Activated naive CD4-positive, alpha-beta T cell treated with anti-CD3 and anti-CD28 coated beads, Interleukin-2, amount 50 U/mL, for 16 hours (primary cell): ENCODE data around the gene ETFA.

Source experiments
- DNase-seq: peaks from one replicate; pipeline ENCODE4 v3.0.0-alpha.2; 2020

The ETFA gene

DNA sequence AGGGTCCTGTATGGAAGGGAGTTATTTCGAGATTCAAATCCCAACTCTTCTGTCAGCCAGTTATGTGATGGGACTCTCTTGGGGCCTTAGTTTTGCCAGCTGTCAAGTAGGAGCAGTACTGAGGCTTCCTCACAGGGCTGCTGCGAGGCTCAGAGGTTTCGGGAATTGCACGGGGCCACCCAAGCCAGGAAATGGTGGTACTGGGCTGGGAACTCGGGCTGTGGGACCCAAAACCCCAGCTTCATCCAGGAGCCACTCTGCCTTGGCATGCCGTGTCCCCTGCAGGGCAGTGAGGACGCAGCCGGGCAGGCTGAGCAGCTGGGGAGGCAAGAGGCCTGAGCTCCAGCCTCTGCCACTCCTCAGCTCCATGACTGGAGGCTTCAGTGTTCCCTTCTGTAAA lies 118.6 kb downstream of the ETFA start:
- DNase-seq: no peak

DNA sequence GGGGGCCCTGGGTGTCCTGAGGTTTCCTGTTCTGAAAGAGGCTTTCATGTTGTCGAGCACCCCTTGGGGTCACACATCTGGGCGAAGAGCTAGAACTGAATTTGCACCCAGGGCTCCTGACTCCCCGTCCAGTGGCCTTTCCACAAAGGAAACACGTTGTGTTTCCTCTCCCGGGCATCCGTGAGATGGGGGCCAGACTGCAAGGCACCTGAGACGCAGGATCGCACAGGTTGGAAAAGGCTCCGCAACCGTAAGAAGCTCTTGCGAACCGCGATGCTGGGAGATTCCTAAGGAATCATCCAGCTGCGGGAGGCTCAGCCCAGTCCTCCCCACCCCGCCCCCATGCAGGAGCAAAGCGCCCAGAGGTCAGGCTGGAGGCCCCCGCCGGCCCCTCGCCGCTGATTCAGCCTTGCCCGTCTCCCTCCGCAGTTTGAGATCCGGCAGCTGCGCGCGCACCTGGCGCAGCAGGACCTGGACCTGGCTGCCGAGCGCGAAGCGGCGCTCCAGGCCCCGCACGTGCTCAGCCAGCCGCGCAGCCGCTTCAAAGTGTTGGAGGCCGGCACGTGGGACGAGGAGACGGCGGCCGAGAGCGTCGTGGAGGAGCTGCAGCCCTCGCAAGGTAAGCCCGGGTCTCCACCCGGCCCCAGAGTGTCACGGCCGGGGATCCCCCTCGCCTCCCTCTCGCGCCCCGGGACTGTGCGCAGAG lies 119.6 kb downstream of the ETFA start:
- no peak for DNase-seq

DNA sequence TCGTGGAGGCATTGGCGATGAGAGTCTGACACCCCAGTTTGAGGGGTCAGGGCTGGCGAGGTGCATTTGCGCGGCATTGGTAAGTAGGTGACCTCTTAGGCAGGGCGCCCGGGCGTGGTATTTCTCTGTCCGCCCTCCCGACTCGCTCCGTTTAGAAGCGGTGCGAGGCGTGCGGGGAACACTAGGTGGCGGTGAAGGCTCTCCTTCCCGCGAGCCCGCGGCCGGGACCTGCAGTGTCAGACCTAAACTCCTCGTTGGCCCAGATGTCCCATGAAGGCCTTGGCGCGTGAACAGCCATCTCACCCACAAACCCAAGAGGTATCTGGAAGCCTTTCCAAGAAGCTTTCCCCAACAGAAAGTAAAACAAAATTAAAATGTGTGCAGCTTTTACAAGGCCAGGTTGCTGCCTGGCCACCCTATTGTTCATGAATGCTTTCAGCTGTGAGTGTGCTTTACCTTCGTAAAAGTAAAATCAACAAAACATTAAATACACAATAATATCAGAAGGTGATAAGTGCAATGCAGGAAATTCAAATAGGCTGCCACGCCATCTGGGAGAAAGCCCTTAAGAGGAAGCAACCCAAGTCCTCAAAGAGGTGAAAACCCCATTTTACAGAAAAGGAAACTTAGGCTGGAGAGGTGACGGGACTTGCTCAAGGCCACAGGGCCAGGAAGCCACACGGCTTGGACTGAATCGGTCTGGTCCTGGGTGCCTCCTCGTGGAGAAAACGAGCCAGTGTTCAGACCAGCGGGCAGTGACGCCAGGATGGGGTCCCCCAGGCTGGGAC lies 120.3 kb downstream of the ETFA start:
- DNase-seq: peak; percentile 73

DNA sequence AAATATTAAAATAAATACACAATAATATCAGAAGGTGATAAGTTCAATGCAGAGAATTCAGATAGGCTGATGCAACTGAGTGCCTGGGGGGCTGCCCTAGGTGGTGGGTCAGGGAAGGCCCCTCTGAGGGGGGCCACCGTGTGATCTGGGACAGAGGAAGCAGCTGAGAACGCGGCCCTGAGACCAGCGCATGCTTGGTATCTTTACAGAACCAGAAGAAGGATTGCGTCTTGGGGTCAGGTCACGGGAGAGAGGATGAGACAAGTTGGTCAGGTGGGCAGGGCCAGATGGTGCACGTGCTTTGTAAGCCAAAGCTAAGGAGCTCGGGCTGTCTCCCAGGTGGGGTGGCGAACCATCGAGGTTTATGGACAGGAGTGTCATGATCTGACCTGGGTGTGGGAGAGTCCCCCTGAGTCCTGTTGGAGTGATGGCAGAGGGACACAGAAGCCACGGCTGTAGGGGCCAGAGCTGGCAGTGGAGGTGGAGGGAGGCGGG lies 121.2 kb downstream of the ETFA start:
- no peak for DNase-seq

DNA sequence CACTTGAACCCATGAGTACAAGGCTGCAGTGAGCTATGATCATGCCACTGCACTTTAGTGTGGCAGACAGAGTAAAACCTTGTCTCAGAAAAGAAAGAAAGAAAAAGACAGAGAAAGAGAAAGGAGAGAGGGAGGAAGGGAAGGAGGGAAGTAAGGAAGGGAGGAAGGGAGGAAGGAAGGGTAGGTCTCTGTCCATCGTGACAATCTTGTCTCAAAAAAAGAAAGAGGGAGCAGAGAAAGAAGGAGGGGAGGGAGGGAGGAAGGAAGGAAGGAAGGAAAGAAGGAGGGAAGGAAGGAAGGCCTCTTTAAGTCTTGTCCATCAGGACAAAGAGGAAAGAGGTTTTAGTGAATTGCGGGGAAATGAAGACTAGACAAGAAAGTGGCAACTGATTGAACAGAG lies 122.2 kb downstream of the ETFA start:
- no peak for DNase-seq

DNA sequence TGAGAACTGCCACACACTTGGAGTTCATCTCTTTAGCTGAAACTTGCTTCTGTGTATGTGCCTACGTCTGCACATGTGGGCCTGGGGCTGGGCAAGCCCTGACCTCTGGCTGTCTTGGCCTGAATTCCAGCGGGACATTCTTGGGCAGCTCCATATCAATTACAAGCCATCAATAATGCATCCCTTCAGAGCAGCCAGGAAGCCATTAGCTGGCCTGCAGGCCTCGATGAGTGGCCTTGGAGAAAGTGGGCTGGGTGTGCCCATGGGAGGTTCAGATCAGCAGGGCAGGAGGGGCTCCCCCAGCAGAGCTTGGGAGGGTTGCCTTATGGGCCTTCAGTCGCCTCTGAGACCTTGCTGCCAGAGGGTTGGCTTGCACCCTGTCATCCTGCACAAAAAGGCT lies 124.1 kb downstream of the ETFA start:
- DNase-seq: no peak

DNA sequence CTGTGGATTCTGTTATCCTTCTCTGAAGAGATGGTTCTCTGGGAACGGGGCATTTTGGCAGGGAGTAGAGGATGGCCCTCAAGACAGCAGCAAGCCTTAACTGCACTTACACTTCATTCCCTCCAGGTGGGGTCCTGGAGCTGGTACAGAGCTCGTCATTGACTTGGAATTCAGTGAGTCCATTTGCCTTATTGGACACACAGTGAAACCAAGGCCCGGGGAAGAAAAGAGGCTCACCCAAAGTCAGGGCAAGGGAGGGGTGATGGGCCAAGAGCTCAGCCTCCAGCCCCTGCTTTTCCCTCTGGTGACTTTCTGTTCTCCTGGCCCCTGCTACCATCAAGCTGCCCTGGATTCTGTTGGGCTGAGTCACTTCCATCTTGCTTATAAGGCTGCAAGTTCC lies 125.6 kb downstream of the ETFA start:
- no peak for DNase-seq

DNA sequence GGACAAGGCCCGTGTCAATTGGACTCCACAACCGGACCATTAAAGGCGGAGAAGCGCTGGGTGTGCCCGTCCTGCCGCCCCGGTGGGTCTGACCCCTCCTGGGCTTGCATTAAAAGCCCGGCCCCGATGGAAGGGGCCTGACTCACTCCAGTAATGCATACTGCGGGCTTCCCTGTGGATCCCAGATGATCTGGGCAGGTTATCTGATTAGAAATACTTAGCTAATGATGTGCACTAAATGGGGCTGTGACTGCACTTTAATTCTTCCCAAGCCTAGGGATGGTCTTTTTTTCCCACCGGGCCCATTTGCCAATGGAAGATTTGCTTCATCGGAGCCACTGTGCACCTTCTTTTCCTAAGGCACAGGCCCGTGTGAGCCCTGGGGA lies 126.6 kb downstream of the ETFA start:
- DNase-seq: no peak

DNA sequence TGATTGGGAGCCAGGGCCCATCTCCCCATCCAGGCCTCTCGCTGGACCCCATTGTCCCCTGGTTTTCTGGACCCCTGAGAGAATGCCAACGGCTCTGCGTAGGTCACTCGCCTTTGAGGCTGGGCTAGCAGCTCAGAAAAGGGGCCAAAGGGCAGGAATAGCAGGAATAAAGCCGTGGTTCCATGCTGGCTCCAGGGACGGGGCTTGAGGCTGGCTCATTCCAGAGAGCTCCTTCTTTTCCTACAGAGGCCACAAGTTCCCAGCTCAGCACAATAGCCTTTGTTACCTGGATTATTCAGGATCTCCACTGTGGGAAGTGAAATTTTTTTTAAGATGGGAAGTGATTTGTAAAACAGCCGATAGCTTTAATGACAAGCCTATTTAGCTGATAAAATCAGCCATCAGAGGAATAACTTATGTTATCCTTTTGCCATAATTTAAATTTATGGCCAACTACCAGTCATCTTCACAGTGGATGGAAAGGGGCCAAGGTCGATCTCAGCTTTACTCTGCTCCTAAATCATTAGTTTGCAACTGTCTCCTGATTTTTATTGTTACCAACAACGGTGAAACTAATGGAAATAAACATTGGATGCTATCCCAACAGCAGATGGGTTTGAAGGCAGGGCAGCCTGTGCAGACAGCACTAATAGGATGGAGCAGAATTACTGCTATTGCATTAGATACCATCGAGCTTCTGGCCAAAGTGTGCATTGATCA lies 127.2 kb downstream of the ETFA start:
- no peak for DNase-seq

DNA sequence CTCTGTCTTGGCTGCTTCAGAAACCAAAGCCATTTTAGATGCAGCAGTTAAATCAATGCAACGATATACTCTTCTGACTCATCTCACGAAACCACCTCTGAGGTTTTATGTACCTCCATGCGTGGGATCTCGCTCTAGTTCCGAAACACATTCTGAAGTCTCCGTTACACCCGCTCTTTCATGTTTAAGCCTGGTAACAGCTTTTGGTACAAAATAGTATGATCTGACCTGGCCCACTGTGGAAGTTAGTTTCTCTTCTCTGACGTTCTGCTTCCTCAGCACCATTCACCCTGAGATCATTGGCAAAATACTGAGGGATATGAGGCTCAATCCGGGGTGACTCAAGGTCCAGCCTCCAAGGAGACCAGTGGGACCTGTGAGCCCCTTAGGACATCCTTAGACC lies 129.6 kb downstream of the ETFA start:
- peak; percentile 28 for DNase-seq

DNA sequence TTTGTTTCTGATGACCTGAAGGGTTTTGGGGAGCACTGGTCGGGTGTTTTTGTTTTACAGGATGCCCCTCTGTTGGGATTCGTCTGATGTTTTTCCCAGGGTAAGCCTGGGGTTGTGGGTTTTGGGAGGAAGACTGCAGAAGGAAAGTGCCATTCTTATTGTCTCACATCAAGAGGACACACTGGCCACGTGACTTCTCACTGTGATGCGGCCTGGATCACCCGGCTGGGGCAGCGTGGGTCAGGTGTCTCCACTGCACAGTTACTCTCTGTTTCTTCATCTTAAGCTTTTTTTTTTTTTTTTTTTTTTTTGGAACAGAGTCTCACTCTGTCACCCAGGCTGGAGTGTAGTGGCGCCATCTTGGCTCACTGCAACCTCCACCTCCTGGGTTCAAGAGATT lies 130.9 kb downstream of the ETFA start:
- no peak for DNase-seq

DNA sequence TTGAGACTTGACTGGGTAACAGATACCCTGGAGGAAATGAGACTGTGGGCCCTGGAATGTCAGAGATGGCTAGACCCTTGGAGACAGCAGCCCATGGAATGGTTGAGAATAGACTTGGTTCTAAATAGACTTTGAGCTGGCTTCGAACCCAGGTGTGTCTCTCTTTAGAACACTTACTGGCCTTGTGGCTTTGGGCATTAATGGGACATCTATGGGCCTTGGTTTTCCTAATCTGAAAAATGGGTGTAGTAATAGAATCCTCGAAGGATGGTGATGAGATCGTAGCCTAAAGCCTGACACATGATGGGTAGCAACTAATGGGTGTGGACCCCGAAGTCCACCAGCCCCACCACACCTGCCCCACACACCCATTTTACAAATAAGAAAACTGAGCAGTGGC lies 132.2 kb downstream of the ETFA start:
- DNase-seq: no peak

DNA sequence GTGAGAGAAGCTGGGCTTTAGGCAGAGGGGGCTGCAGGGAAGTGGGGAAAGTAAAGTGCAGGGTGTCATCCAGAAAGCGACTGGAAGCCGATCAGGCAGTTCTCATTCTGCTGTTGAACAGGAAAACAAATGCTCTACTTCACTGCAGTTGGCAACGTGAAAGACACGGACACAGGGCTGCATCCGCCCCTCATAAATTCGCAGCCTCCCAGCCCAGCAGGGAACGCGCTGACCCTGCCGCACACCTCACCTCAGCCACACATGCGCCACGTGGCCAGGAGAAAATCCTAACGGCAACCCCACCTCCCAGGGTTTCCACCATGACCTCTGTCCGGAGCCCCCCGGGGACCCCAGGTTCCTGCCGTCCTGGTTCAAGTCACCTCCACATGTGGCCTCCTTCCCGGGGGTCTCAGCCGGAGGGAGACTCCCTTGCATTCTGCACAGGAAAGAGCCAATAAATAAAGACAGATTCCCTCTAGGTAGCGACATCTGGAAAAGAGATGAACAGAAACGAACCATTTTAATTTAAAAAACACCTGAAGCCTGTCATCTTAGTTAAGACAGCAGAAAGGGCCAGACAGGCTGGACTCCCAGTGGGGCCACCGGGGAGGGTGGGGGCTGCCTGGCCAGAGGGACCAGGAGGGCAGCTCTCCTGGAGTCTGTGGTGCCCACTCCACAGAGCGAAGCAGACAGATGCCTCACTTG lies 132.8 kb downstream of the ETFA start:
- DNase-seq: no peak

DNA sequence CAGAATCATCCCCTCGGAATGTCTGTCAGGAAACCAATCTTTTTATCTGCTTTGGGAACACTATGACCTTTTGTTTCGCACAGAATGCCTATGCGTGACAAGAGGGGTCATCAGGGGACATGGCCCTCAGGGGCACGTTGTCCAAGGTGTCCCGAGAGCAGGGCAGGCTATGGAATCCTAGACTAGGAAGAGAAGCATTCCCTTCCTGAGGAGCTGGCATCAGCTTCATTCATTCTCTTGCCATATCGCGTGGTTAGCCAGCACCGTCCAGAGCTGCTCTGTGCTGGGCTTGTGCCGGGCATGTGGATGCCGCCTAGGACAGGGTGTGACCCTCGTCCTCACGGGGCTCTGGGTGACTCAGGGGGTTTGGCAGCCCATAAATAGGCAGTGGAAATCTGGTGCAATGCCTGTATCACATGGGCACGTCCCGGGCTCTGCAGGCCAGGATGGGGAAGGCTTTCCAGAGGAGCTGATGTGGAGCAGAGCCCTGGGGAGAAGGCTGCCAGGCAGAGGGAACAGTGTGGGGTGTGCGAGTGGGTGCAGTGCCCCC lies 133.7 kb downstream of the ETFA start:
- DNase-seq: no peak

DNA sequence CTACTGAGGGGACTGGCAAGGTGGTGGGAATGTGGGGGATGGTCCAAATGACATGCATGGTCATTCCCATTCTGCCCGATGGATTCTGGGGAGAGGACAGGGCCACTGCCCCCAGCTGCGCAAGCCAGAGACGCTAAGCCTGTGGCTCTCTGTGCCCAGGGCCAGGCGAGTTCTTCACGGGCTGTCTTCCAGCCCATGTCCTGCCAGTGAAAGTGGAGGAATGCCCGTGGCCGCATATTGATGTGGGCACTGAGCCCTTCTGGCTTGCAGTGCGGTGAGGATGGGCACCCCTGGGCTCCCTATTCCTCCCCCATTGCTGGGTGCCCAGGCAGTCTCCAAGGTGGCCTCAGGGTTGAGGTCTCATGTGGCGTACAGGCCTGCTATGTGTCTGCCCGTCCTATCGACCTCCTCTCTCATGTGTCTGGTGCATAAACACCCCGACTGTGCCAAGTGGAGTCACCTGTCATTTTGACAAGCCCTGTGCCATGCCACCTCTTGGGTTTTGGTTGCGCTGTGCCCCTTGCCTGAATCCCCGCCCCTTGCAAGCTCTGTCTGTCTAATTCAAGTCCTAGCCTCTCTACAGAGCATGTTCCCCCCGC lies 134.7 kb downstream of the ETFA start:
- DNase-seq: no peak

DNA sequence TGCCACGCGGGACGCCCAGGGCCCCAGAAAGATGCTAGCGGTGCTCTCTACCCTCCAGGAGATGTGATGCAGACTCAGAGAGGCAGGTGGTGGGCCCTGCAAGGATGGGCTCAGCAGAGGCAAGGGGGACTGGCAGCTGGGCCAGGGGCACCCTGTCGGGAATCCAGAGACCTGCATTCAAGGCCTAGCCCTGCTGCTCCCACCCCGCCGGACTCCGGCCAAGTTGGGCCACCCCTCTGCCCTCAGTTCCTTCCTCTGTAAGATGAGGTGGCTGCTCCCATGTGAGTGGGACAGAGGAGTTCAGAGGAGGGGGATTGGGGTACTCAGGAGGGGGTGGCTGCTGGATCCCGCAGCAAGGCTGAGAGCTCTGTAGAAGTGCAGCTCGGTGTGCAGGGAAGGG lies 135.2 kb downstream of the ETFA start:
- no peak for DNase-seq

DNA sequence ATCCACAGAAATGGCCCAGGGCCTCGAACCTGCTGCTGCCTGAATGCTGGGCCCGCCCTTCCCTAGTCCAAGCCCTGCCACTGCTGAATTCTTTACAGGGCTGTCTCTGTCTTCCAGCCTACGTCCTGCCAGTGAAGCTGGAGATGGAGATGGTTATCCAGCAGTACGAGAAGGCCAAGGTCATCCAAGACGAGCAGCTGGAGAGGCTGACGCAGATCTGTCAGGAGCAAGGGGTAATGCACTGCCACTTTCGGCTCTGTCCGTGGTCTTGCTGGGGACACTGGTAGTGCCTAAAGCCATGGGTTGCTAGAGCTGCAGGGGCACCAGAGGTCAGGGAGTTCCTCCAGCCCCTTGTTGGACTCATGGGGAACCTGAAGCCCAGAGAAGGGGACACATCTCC lies 135.8 kb downstream of the ETFA start:
- no peak for DNase-seq

DNA sequence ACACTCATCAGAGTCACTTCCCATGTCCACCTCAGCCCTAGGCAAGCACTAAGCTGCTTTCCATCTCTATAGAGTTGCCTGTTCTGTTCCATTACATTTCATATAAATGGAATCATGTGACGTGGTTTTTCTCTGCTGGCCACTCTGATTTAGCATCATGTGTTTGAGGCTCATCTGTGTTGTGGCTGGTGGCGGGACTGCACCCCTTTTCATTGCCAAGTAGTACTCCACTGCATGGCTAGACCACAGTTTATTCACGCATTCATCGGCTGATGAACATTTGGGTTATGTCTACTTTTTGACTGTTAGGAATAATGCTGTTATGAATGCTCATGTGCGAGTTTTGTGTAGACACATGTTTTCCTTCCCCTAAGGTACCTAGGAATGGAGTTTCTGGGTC lies 136.6 kb downstream of the ETFA start:
- DNase-seq: no peak

DNA sequence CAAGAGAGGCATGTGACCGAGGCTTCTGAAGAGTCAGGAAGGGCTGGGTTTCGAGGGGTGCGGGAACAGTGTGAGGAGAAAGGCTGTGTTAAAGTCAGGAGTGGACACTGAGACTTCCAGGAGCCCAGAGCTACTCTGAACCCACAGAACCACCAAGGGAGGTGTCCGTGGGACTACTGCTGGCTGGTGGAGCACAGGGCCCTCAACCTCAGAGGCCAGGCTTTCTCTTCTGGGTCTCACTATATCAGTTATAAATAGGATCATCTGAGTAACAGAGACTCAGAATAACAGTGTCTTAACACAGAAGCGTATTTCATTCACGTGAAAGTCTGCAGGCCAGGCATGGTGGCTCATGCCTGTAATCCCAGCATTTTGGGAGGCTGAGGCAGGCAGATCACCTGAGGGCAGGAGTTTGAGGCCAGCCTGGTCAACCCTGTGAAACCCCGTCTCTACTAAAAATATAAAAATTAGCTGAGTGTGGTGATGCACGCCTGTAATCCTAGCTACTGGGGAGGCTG lies 137.9 kb downstream of the ETFA start:
- no peak for DNase-seq

DNA sequence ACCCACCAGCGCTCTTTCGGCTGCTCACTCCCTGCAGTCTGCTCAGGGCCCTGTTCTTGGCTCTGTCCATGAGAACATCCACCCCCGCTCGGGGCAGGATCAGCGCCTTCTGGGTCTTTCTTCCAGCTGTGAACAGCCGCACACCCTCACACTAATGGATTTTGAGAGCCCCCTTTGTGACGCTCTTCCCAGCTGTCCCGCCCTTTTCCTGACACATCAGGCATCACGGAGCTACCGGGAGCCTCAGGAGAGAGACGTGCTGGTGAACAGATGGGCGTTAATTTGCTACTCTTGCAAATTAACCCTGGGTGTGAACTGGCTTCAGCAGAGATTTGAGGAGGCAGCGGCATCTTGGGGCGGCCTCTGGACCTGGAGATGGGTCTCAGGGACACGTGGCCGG lies 138.5 kb downstream of the ETFA start:
- no peak for DNase-seq

DNA sequence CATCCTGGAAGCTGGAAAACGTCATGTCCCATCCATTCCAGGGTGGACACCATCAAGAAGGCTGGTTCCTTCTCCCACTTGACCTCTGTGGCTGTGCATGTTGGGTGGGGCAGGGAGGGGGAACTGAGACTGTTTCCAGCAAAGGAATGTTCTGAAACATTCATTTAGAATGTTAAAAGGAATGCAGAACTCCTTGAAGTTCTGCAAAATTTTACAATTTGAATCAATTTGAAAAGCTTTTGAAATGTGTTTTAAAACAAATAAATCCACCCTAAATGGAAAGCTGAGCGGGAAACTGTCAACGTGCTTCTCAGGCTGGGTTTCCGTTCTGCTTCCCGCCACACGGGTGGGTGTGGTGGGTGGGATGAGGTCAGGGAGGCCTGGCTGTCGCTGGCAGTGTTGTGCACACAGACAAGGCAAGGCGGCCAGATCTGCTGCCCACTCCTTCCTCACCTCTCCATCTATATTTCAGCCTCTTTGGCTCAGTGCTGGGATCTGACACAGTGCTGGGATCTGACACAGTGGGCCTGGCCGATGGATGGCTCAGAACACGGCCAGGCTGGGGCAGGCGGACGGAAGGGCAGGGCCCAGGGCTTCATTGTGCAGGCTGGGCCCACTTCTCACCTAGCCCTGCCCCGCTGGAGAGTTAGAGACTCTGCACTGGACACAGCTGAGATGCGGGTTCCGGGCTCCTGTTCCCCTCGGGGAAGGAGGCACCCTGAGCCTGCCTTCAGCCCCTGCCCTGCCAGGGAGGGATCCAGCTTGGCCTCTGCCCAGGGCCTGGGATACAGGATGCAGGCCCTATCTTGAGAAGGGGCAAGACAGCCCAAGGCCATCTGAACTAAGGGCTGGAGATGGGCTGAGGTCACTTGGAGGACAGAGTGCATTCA lies 141.1 kb downstream of the ETFA start:
- DNase-seq: no peak
